HCT116 (cell line): ENCODE data around the gene LMOD3. TPM values are rescaled to one million over a fixed set of nuclear protein-coding genes. Genes with fewer than 3 reads are reported as not detected.

ENCODE experiments used
- ATAC-seq: fragments of 200-7000 bp; cut with Tn5 transposase; 2 replicates; pipeline ENCODE4 v1.9.1; 2020; ENCODE audit warnings: mild to moderate bottlenecking, moderate library complexity
- BruUV-seq: library from RNA; stranded (reverse); fragments of 400-500 nt; replicated peaks from 2 replicates; lab custom pipeline; 2021; lab: Mats Ljungman, UMichigan
- CTCF ChIA-PET: fragments of 300-600 bp; sonication (Branson Sonifier 250); formaldehyde crosslinking; loops from one replicate; lab custom pipeline; 2021; ENCODE audit warnings: antibody characterized with exemption; lab: Charles Lee
- POLR2A ChIA-PET: fragments of 300-600, 350-600 bp; sonication (Branson Sonifier 250); formaldehyde crosslinking; loops from one replicate; lab custom pipeline; 2021; ENCODE audit warnings: antibody characterized with exemption; lab: Charles Lee
- RAD21 ChIA-PET, 2 experiments: fragments of 300-600 bp; sonication (Branson Sonifier 250); formaldehyde crosslinking; loops; one replicate each; lab custom pipeline; 2023; ENCODE audit warnings: low total read pairs in 2 of 2; ENCODE audit not compliant: uncharacterized antibody in 2 of 2, unreplicated experiment in 2 of 2, low non-redundant PET in 1 of 2; lab: Charles Lee
- DNase-seq: peaks from one replicate; pipeline ENCODE4 v3.0.0-alpha.2; 2010; ENCODE audit warnings: low read depth, low spot score
- H2AFZ ChIP-seq: fragments of 200-600 bp; shearing (Covaris generic), sonication (generic); 2 replicates; pipeline ENCODE4 v1.6.1; 2017; ENCODE audit warnings: low read depth, mixed run types, mixed read lengths, antibody characterized with exemption, low read length; ENCODE audit not compliant: poor library complexity, severe bottlenecking
- H3K27ac ChIP-seq: 2 replicates; pipeline ENCODE4 v1.5.1; 2012; ENCODE audit warnings: low read depth, low read length
- H3K27me3 ChIP-seq: fragments of 200-600 bp; sonication (generic); 2 replicates; pipeline ENCODE4 v1.6.1; 2016; ENCODE audit warnings: mixed run types, low read length, mixed read lengths; ENCODE audit not compliant: insufficient read depth
- H3K36me3 ChIP-seq, 2 experiments: fragments of 200-500 bp in 1 of 2; fragments of 200-600 bp in 1 of 2; sonication (Bioruptor generic) in 1 of 2; sonication (generic) in 1 of 2; 2 replicates each; pipeline versions ENCODE4 v1.5.1 to v1.6.1; 2014 to 2016; ENCODE audit warnings: low read length in 2 of 2, inconsistent platforms in 1 of 2, mixed read lengths in 1 of 2, mixed run types in 1 of 2; ENCODE audit not compliant: insufficient read depth in 2 of 2, control insufficient read depth in 1 of 2
- H3K4me1 ChIP-seq, 2 experiments: fragments of 200-600 bp in 1 of 2; sonication (generic) in 1 of 2; 2 replicates each; pipeline versions ENCODE4 v1.5.1 to v1.6.1; 2012 to 2017; ENCODE audit warnings: low read length in 2 of 2, inconsistent platforms in 1 of 2, mild to moderate bottlenecking in 1 of 2, mixed read lengths in 1 of 2, mixed run types in 1 of 2, moderate library complexity in 1 of 2; ENCODE audit not compliant: insufficient read depth in 2 of 2, control insufficient read depth in 1 of 2
- H3K4me2 ChIP-seq: fragments of 200-600 bp; sonication (generic); 2 replicates; pipeline ENCODE4 v1.6.1; 2017; ENCODE audit warnings: mixed run types, low read length, mixed read lengths
- H3K4me3 ChIP-seq, 2 experiments: fragments of 200-600 bp in 1 of 2; sonication (generic) in 1 of 2; replicated peaks in 1 of 2; 2 replicates each; pipeline ENCODE4 v1.5.1; 2011 to 2016; ENCODE audit warnings: low read length in 2 of 2, control low read depth in 1 of 2, low read depth in 1 of 2, mild to moderate bottlenecking in 1 of 2, mixed read lengths in 1 of 2, mixed run types in 1 of 2
- H3K79me2 ChIP-seq: fragments of 200-600 bp; sonication (generic); 2 replicates; pipeline ENCODE4 v1.6.1; 2017; ENCODE audit warnings: mild to moderate bottlenecking, mixed run types, low read length, moderate library complexity, mixed read lengths; ENCODE audit not compliant: insufficient read depth
- H3K9ac ChIP-seq: fragments of 200-600 bp; sonication (generic); 2 replicates; pipeline ENCODE4 v1.6.1; 2016; ENCODE audit warnings: low read length, mixed read lengths
- H3K9me2 ChIP-seq: fragments of 200-600 bp; sonication (generic), shearing (Covaris generic); 2 replicates; pipeline ENCODE4 v1.6.1; 2017; ENCODE audit warnings: mixed run types, mild to moderate bottlenecking, moderate library complexity; ENCODE audit not compliant: insufficient read depth
- H3K9me3 ChIP-seq, 2 experiments: fragments of 200-500 bp in 1 of 2; fragments of 200-600 bp in 1 of 2; sonication (Bioruptor generic) in 1 of 2; sonication (generic) in 1 of 2; 2 replicates each; pipeline ENCODE4 v1.6.1; 2014 to 2017; ENCODE audit warnings: low read length in 2 of 2, mixed read lengths in 2 of 2, inconsistent platforms in 1 of 2, low read depth in 1 of 2, mild to moderate bottlenecking in 1 of 2, mixed run types in 1 of 2, moderate library complexity in 1 of 2; ENCODE audit not compliant: control insufficient read depth in 1 of 2, insufficient read depth in 1 of 2
- H4K20me1 ChIP-seq: fragments of 200-600 bp; sonication (generic), shearing (Covaris generic); 2 replicates; pipeline ENCODE4 v1.6.1; 2017; ENCODE audit warnings: mixed run types, mild to moderate bottlenecking, moderate library complexity; ENCODE audit not compliant: insufficient read depth
- CEBPB ChIP-seq: IDR thresholded peaks from 2 replicates; pipeline ENCODE4 v1.6.1; 2012; ENCODE audit warnings: low read depth
- REST ChIP-seq: IDR thresholded peaks from 2 replicates; pipeline ENCODE4 v1.6.1; 2012; ENCODE audit warnings: low read depth
- TCF7L2 ChIP-seq: IDR thresholded peaks from 2 replicates; pipeline ENCODE4 v1.7.0; 2011; ENCODE audit warnings: borderline replicate concordance, inconsistent platforms; ENCODE audit not compliant: insufficient read depth, insufficient read length; ENCODE audit errors: extremely low read depth
- YY1 ChIP-seq: IDR thresholded peaks from 2 replicates; pipeline ENCODE4 v1.6.1; 2011; ENCODE audit warnings: low read length, low read depth, moderate library complexity, mild to moderate bottlenecking; ENCODE audit not compliant: insufficient replicate concordance; ENCODE audit errors: extremely low read depth
- intact Hi-C: fragments of 100-400 bp; cut with micrococcal nuclease; formaldehyde crosslinking; loops from 2 replicates; pipeline ENCODE4 v1.10.0; 2022
- total RNA-seq: library from RNA; stranded (reverse); gene quantifications from one replicate; pipeline ENCODE4 v1.2.1, GENCODE V29; 2021; ENCODE audit not compliant: unreplicated experiment
- TF ChIP-seq, protein P1 (sequence below): IDR thresholded peaks from 2 replicates; pipeline ENCODE4 v1.6.1; 2011; ENCODE audit warnings: mild to moderate bottlenecking, low read length, moderate library complexity; ENCODE audit not compliant: insufficient replicate concordance; ENCODE audit errors: extremely low read depth

Gene LMOD3
- total RNA-seq, 1 experiment from 2014 or later: not detected

DNA sequence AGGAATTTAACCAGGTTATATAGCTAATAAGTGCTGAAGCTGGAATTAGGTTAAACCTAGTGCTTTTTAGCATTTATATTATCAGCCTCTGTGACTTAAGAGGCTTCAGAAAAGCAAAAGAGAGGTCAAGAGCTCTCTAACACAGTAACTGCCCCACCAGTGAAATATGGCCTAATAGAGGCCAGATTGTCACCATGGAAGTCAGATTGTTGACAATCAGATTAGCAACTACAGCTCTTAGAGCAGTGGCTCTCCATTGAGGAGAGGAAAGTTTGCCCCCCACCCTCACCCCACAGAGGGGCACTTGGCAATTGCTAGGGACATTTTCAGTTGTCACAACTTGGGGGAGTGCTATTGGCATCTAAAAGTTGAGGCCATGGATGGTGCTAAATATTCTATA lies 23.3 kb upstream of the LMOD3 start:
- intact Hi-C loops: no loop called here
- BruUV-seq: no TSS peak
- no peak for ATAC-seq
- Histone ChIP-seq H3K4me1 (peaks cover 3 to 8% of the 10 kb centered on the region in 2 experiments; a peak in 2 of 4 replicates), H3K9me3 (no peaks in the 10 kb centered on the region), H3K4me3 (no peak overlapping the region), H4K20me1 (no peaks in the 10 kb centered on the region), H3K9me2 (no peaks in the 10 kb centered on the region), H2AFZ (no peak overlapping the region), H3K36me3 (no peaks in the 10 kb centered on the region), H3K9ac (no peak overlapping the region), H3K27ac (no peak overlapping the region), H3K27me3 (no peaks in the 10 kb centered on the region), H3K79me2 (no peaks in the 10 kb centered on the region), H3K4me2 (no peak overlapping the region)
- no peak for DNase-seq
- ChIA-PET RAD21 (no interaction called here), CTCF (interaction anchor here (1.1 to 1.6 kb wide), 3 partner anchors 9 to 264 kb away, joined by 3 to 4 read pairs (median 3); no protein-coding TSS in a partner anchor), POLR2A (no interaction called here)
- TF ChIP-seq YY1 (no peak), CEBPB (no peak), REST (no peak)

DNA sequence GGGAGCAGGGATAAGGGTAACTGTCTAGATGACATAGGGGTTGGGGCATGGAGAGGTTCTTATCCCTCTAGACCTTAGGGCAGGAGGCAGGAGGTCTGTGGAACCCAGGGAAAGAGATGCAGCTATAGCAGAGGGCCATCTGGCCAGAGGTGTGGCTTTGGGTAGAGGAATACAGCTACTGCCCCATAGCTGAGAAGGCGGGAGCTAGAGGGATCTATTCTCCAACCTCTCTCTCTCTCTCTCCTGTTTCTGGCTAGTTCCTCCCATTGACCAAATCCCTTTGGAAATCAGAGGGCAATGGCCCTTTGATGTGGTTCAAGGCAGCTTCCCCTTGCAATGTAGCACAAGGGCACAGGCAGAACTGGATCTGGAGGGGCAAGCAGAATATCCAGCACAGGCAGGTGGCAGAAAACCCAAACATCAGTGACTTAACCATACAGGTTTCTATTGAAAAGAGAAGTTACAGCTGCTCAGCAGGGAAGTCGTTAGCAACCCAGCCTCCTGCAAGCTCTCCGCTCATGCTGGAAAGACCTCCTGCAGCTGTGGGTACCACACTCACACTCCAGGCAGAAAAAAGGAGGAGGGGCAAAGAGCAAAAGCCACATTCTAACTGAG lies 22.3 kb upstream of the LMOD3 start:
- ChIA-PET RAD21 (no interaction called here), POLR2A (no interaction called here), CTCF (interaction anchor here (1.1 to 1.6 kb wide), 3 partner anchors 10 to 265 kb away, joined by 3 to 4 read pairs (median 3); no protein-coding TSS in a partner anchor)
- H3K9me2 ChIP-seq: no peaks in the 10 kb centered on the region
- no peak overlapping the region for H2AFZ ChIP-seq
- DNase-seq (no peak), ATAC-seq (peak; percentile 14; the same call in 1 of the 2 replicates)
- no peaks in the 10 kb centered on the region for H3K36me3 ChIP-seq
- H3K9ac ChIP-seq: no peak overlapping the region
- no peaks in the 10 kb centered on the region for H3K9me3 ChIP-seq
- H3K4me2 ChIP-seq: no peak overlapping the region
- no peaks in the 10 kb centered on the region for H4K20me1 ChIP-seq
- intact Hi-C loops: no loop called here
- no peaks in the 10 kb centered on the region for H3K27me3 ChIP-seq
- TF ChIP-seq YY1 (no peak), TCF7L2 (peak; percentile 82)
- TF ChIP-seq, protein P1, sequence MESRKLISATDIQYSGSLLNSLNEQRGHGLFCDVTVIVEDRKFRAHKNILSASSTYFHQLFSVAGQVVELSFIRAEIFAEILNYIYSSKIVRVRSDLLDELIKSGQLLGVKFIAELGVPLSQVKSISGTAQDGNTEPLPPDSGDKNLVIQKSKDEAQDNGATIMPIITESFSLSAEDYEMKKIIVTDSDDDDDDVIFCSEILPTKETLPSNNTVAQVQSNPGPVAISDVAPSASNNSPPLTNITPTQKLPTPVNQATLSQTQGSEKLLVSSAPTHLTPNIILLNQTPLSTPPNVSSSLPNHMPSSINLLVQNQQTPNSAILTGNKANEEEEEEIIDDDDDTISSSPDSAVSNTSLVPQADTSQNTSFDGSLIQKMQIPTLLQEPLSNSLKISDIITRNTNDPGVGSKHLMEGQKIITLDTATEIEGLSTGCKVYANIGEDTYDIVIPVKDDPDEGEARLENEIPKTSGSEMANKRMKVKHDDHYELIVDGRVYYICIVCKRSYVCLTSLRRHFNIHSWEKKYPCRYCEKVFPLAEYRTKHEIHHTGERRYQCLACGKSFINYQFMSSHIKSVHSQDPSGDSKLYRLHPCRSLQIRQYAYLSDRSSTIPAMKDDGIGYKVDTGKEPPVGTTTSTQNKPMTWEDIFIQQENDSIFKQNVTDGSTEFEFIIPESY: no peak
- H3K4me3 ChIP-seq: no peak overlapping the region
- no peak overlapping the region for H3K27ac ChIP-seq
- peaks cover 3 to 8% of the 10 kb centered on the region in 2 experiments; a peak in 2 of 4 replicates for H3K4me1 ChIP-seq
- no TSS peak for BruUV-seq
- no peaks in the 10 kb centered on the region for H3K79me2 ChIP-seq
